ENCODE measurements around the gene TMEM132D. TPM values are rescaled to one million over a fixed set of nuclear protein-coding genes. Genes with fewer than 3 reads are reported as not detected.

The TMEM132D gene
- total RNA-seq, 1 experiment from 2014 or later = not detected

GRCh38 chr12:129332286-129332685, 571.5 kb downstream of the TMEM132D start:
- H3K4me1 ChIP-seq (ENCODE audit: control insufficient read depth, insufficient read depth, low read length) = no peaks in the 10 kb centered on the region
- no peak overlapping the region for H3K4me3 ChIP-seq (ENCODE audit: low read depth in 2 of 2, low read length in 2 of 2)
- H3K9me3 ChIP-seq (ENCODE audit: control insufficient read depth, insufficient read depth, low read depth, low read length) = 0 out of 2 replicates have a peak, but pooled peaks cover 3% of the 10 kb centered on the region
- no peak for DNase-seq (ENCODE audit: low read depth, low spot score)
- no peak for TF ChIP-seq REST (IDR thresholded peaks at IDR 0.05; ENCODE audit: insufficient read depth in 1 of 2, low read depth in 2 of 2, low read length in 1 of 2)
- TF ChIP-seq SIN3A (IDR thresholded peaks at IDR 0.05; ENCODE audit: borderline replicate concordance, insufficient read depth, low read depth, low read length) = no peak
- TF ChIP-seq CTCF (IDR thresholded peaks at IDR 0.05) = no peak
- TF ChIP-seq POLR2AphosphoS5 (IDR thresholded peaks at IDR 0.05; ENCODE audit: low read depth, low read length) = no peak
- TF ChIP-seq TCF7L2 (IDR thresholded peaks at IDR 0.05; ENCODE audit: low read depth, low read length) = no peak
- no peaks in the 10 kb centered on the region for H3K36me3 ChIP-seq (ENCODE audit: control insufficient read depth, insufficient read depth, low read length)
- intact Hi-C loops (cut with micrococcal nuclease; ENCODE audit: unreplicated experiment) (no loop called here), in situ Hi-C loops (cut with HindIII; ENCODE audit: low pct_unique_long_range_greater_than_20kb, low sequenced_read_pairs) (no loop called here)
- ATAC-seq = no peak
- POLR2A ChIA-PET = no interaction called here
- CTCF ChIA-PET = no interaction called here
- no peaks in the 10 kb centered on the region for H3K27me3 ChIP-seq (ENCODE audit: control insufficient read depth, insufficient read depth, low read length)
- no peak overlapping the region for H3K27ac ChIP-seq (ENCODE audit: low read length)
- no TSS peak for BruUV-seq (replicated peaks)

GRCh38 chr12:129331356-129332085, 572.3 kb downstream of the TMEM132D start:
- H3K4me1 ChIP-seq (ENCODE audit: control insufficient read depth, insufficient read depth, low read length) = no peaks in the 10 kb centered on the region

More at GRCh38 chr12:129331356-129332085, 572.3 kb downstream of the TMEM132D start:
- 0 out of 2 replicates have a peak, but pooled peaks cover 3% of the 10 kb centered on the region for H3K9me3 ChIP-seq (ENCODE audit: control insufficient read depth, insufficient read depth, low read depth, low read length)
- in situ Hi-C loops (cut with HindIII; ENCODE audit: low pct_unique_long_range_greater_than_20kb, low sequenced_read_pairs) = no loop called here
- no peak for DNase-seq (ENCODE audit: low read depth, low spot score)
- no peak for TF ChIP-seq CTCF (IDR thresholded peaks at IDR 0.05)
- TF ChIP-seq SIN3A (IDR thresholded peaks at IDR 0.05; ENCODE audit: borderline replicate concordance, insufficient read depth, low read depth, low read length) = no peak
- TF ChIP-seq TCF7L2 (IDR thresholded peaks at IDR 0.05; ENCODE audit: low read depth, low read length) = no peak
- TF ChIP-seq REST (IDR thresholded peaks at IDR 0.05; ENCODE audit: insufficient read depth in 1 of 2, low read depth in 2 of 2, low read length in 1 of 2) = no peak
- no peak for TF ChIP-seq POLR2AphosphoS5 (IDR thresholded peaks at IDR 0.05; ENCODE audit: low read depth, low read length)
- no peak overlapping the region for H3K27ac ChIP-seq (ENCODE audit: low read length)
- intact Hi-C loops (cut with micrococcal nuclease; ENCODE audit: unreplicated experiment) = no loop called here
- no peak overlapping the region for H3K4me3 ChIP-seq (ENCODE audit: low read depth in 2 of 2, low read length in 2 of 2)
- H3K27me3 ChIP-seq (ENCODE audit: control insufficient read depth, insufficient read depth, low read length) = no peaks in the 10 kb centered on the region
- ChIA-PET POLR2A (no interaction called here), CTCF (no interaction called here)
- no peaks in the 10 kb centered on the region for H3K36me3 ChIP-seq (ENCODE audit: control insufficient read depth, insufficient read depth, low read length)
- BruUV-seq (replicated peaks) = no TSS peak
- no peak for ATAC-seq
